GM18909 (cell line): ENCODE results near the gene GPC3.
"Not testable (repeated sequence)": the region's sequence is repeated elsewhere in the genome, so short reads cannot be mapped to it uniquely, and the experiment has no call there.

ENCODE experiments used
- ATAC-seq: cut with Tn5 transposase; IDR thresholded peaks from one replicate; pipeline ENCODE4 v1.9.1; 2021; ENCODE audit warnings: mild to moderate bottlenecking; ENCODE audit not compliant: unreplicated experiment, poor library complexity

Gene GPC3

GRCh38 chrX:133633950-133634349 lies 351.4 kb downstream of the GPC3 start:
- ATAC-seq = no peak

- ATAC-seq = no peak
Measured at GRCh38 chrX:133633162-133633561, 352.2 kb downstream of the GPC3 start.

- no peak for ATAC-seq
Measured at GRCh38 chrX:133630362-133630761, 355.0 kb downstream of the GPC3 start.

- no peak for ATAC-seq
Measured at GRCh38 chrX:133627673-133628072, 357.7 kb downstream of the GPC3 start.

DNA sequence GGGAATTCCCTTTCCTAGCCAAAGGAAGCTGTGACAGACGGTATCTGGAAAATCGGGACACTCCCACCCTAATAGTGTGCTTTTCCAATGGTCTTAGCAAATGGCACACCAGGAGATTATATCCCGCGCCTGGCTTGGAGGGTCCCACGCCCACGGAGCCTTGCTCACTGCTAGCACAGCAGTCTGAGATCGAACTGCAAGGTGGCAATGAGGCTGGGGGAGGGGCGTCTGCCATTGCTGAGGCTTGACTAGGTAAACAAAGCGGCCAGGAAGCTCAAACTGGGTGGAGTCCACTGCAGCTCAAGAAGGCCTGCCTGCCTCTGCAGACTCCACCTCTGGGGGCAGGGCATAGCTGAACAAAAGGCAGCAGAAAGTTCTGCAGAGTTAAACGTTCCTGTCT lies 364.0 kb downstream of the GPC3 start:
- not testable (repeated sequence) for ATAC-seq

DNA sequence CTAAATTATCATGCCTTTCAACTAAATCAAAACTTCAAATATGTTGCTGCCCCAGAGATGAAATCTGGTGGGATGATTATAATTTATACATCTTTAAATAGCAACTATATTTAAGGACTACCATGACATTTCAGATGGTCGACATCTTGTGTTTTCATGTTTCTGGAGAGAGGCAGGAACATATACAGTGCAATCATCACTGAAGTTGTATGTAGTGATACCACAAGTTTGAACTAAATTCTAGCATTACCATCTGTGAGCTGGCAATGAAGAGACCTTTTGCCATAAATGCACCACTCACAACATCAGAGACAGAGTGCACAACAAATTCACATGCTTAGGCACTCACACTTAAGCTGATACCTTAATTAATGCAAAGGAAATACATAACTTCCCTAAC lies 373.7 kb downstream of the GPC3 start:
- no peak for ATAC-seq

- no peak for ATAC-seq
Measured at GRCh38 chrX:133610056-133610455, 375.3 kb downstream of the GPC3 start.

DNA sequence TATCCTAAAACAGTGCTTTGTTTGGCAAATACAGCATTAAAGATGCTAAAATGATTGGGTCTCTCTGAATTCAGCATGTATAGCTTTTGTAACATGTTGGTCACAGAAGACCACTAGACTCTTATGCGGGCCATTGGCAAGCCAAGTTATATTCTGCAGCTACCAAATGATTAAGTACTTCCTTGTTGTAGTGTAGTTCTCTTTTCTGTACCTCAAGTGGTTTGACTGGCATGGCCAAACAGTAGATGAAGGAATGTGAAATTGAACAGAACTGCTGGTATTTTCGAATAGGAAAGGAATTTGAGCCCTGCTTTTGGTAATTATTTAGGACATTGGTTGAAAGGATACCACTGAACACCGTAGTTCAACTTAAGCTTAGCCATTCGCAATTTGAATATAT lies 376.2 kb downstream of the GPC3 start:
- ATAC-seq = no peak

GRCh38 chrX:133608406-133608805 lies 377.0 kb downstream of the GPC3 start:
- ATAC-seq = no peak

- no peak for ATAC-seq
Measured at GRCh38 chrX:133607419-133608348, 377.7 kb downstream of the GPC3 start.

- no peak for ATAC-seq
Measured at GRCh38 chrX:133606990-133607389, 378.4 kb downstream of the GPC3 start.

DNA sequence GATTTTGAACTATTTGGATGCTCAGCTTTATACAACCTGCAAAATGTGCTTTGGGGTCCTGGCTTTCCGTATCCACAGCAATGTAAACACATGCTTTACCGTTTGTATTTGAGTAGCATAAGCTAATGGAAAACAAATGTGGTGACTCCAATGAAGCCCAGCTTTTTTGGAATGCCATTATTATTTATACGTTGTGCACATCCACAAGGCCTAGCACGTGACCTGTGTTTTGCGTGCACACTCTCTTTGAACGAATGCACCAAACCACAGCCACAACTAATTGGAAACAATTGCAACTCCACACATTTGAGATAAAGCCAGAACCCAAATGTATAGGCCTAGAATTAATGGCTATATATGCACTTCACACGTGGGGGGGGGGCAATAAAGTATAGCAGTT lies 380.6 kb downstream of the GPC3 start:
- no peak for ATAC-seq

GRCh38 chrX:133602881-133603280 lies 382.5 kb downstream of the GPC3 start:
- no peak for ATAC-seq

- no peak for ATAC-seq
Measured at GRCh38 chrX:133601116-133601515, 384.3 kb downstream of the GPC3 start.

DNA sequence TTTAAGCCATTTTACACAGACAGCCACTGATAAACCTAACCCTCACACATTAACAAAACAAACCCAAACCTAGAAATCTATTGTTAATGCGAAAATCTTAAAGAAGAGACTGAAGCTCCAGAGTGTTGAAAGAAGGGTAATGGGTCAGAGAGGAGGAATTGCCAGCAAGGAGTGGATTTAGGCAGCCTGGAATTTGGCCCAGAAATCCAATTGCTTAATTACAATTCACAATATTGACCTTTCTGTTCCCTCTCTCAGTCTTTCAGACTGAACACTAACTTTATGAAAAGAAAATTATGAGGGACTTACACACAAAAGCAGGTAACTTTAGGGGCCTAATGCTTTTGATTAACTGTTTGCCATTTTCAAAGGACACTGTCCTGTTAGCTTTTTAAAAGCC lies 384.9 kb downstream of the GPC3 start:
- no peak for ATAC-seq

DNA sequence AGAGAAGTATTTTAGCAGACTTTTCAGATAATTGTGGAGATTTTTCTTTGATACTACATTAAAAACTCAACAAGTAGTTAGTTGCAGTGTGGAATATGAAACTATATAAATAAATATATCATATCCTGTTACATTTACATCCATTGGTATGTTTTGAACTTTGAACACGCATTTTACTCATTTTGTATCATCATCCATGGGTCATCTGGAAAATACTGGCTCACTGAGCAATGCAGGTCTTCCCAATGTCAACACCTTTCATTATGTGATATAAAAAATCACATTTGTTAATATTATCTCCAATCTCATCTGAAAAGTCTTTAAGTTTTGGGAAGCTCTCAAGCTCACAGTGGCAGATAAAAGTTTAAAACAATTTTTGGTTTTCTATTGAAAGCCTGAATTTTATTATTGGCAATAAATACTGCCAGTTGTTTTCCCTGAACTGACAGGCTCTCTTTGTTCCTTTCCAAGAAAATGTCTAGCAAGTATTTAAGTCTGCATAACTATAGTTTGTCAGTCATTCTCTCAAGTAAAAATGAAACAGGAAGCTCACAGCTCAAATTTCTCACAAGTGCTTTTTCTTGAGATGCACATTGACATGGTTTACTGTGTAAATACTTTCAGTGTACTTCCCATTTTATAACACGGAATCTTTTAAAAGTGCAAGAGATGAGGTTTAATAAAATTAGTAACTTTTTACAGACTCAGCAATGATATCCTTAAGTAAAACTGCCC lies 386.6 kb downstream of the GPC3 start:
- ATAC-seq = no peak

GRCh38 chrX:133594156-133594555 lies 391.2 kb downstream of the GPC3 start:
- no peak for ATAC-seq

DNA sequence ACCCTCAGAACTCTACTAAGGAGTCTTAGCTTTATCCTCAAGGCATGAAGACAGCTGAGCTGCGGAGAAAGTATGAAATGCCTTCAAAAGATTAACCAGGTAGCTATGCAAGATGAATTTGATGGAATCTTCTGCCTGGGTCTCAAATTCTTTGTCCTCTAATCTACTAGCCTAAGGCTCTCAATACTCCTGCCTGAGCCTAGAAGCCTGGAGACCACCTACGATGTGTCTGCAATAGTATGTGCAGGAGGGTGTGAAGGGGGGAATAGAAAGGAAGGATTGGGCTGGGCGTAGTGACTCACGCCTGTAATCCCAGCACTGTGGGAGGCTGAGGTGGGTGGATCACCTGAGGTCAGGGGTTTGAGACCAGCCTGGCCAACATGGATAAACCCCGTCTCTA lies 391.9 kb downstream of the GPC3 start:
- ATAC-seq = no peak

DNA sequence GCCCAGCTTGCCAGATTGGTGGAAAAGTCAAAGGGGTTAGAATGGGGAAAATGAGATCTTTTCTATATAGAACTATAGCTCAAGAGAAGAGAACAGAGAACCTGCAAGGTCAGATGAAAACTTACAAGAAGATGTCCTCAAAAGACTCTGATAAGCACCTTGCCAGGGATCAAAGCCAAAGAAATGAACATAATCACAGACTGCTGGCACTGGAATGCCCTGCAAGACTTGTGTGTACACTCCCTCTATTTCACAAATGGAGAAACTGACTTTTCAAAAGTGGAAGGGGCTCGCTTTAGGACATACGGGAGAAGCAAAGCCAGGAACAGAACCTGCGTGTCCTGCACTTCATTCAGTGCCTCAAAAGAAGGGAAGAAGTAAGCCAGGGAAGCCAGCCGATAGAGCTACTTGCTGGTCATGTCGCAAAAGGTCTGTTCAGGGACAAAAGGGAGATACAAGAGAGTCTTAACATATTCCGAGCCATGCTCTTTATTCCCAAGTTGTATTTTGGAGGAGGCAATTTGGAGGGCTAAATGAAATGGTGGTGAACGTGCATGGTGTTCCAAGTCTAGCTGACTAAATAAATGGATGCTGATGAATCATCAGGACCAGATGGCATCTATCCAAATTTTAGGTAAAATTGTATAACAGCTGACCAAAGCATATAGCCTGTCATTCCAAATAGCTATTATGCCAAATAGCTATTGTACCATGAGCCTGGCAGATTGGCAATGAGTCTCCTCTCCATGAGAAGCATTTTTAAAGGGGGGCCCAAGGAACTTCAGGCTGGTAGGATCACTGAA lies 394.5 kb downstream of the GPC3 start:
- ATAC-seq = no peak

DNA sequence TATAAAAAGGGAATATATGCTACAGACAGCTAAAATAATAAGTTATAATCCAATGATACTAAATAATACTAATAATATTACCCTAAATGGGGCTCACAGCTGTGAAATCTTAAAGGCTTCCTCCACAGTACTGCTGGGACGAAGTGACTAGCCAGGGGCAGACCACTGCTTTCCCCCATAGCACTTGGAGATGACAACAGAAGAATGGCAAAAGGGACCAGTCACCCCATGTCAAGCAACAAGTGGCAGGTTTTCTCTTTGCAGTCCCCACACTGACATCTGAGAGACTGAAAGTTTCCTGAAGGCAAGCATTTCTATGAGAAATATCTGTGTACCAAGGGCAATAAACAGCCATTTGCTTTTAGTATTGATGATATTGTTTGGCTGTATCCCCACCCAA lies 396.6 kb downstream of the GPC3 start:
- ATAC-seq = no peak

DNA sequence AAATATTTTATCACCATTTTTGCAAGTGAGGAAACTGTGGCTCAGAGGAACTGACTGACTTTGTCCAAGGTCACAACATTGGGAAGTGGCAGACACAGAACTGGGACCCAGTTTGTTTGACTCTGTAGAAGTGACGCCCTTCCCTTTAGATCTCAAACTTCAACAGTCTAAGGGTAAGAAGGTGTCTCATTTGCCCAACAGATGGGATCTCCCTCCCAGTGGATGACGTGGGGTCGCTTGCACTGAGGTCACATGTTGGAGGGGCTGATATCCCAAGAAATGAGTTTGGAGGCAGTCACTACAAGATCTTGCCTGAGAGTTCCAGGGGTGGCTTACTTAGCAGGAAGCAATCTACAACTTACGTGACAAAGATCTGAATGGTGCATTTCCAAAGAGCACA lies 397.6 kb downstream of the GPC3 start:
- no peak for ATAC-seq
